Measurements from ENCODE around the gene RASAL2. TPM values are rescaled to one million over a fixed set of nuclear protein-coding genes. Genes with fewer than 3 reads are reported as not detected.

RASAL2 gene
- total and polyA plus RNA-seq, 2 of the 13 experiments (the other 11 are each of a cell fraction or from before 2014, with no cell fraction given): 5.4 to 5.9 TPM

DNA sequence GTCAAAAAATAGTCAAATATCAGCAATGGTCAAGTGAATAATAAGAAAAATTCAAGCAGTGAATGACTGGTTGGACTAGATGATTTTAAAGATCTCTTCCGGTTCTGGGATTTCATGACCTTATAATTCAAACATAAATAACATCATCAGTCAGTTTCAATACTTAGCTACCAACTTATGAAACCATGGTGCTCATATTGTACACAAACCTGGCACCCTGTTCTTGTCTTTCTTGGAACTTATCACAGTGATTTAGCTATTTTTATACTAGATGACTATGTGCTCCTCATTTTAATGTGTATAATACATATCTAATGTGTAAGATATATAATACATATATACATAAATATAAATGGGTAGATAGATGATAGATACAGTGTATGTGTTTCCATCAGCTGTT lies 245.9 kb downstream of the RASAL2 start (continued):
- TF ChIP-seq STAG1 (CRISPR knock-in tag; IDR thresholded peaks at IDR 0.05): no peak
- TF ChIP-seq NFRKB (IDR thresholded peaks at IDR 0.05): no peak
- TF ChIP-seq, protein P1, sequence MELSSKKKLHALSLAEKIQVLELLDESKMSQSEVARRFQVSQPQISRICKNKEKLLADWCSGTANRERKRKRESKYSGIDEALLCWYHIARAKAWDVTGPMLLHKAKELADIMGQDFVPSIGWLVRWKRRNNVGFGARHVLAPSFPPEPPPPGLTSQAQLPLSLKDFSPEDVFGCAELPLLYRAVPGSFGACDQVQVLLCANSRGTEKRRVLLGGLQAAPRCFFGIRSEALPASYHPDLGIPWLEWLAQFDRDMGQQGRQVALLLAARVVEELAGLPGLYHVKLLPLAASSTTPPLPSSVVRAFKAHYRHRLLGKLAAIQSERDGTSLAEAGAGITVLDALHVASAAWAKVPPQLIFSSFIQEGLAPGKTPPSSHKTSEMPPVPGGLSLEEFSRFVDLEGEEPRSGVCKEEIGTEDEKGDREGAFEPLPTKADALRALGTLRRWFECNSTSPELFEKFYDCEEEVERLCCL (CRISPR knock-in tag; IDR thresholded peaks at IDR 0.05; ENCODE audit: borderline replicate concordance): no peak
- TF ChIP-seq KDM4B (CRISPR knock-in tag; IDR thresholded peaks at IDR 0.05): no peak
- no peak for TF ChIP-seq PHB2 (IDR thresholded peaks at IDR 0.05; ENCODE audit: partially characterized antibody)
- TF ChIP-seq, protein P2, sequence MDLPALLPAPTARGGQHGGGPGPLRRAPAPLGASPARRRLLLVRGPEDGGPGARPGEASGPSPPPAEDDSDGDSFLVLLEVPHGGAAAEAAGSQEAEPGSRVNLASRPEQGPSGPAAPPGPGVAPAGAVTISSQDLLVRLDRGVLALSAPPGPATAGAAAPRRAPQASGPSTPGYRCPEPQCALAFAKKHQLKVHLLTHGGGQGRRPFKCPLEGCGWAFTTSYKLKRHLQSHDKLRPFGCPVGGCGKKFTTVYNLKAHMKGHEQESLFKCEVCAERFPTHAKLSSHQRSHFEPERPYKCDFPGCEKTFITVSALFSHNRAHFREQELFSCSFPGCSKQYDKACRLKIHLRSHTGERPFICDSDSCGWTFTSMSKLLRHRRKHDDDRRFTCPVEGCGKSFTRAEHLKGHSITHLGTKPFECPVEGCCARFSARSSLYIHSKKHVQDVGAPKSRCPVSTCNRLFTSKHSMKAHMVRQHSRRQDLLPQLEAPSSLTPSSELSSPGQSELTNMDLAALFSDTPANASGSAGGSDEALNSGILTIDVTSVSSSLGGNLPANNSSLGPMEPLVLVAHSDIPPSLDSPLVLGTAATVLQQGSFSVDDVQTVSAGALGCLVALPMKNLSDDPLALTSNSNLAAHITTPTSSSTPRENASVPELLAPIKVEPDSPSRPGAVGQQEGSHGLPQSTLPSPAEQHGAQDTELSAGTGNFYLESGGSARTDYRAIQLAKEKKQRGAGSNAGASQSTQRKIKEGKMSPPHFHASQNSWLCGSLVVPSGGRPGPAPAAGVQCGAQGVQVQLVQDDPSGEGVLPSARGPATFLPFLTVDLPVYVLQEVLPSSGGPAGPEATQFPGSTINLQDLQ (CRISPR knock-in tag; IDR thresholded peaks at IDR 0.05): no peak
- TF ChIP-seq ZNF549 (CRISPR knock-in tag; IDR thresholded peaks at IDR 0.05): no peak
- TF ChIP-seq GABPB1 (CRISPR knock-in tag; IDR thresholded peaks at IDR 0.05): no peak
- TF ChIP-seq, protein P3, sequence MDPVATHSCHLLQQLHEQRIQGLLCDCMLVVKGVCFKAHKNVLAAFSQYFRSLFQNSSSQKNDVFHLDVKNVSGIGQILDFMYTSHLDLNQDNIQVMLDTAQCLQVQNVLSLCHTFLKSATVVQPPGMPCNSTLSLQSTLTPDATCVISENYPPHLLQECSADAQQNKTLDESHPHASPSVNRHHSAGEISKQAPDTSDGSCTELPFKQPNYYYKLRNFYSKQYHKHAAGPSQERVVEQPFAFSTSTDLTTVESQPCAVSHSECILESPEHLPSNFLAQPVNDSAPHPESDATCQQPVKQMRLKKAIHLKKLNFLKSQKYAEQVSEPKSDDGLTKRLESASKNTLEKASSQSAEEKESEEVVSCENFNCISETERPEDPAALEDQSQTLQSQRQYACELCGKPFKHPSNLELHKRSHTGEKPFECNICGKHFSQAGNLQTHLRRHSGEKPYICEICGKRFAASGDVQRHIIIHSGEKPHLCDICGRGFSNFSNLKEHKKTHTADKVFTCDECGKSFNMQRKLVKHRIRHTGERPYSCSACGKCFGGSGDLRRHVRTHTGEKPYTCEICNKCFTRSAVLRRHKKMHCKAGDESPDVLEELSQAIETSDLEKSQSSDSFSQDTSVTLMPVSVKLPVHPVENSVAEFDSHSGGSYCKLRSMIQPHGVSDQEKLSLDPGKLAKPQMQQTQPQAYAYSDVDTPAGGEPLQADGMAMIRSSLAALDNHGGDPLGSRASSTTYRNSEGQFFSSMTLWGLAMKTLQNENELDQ (CRISPR knock-in tag; IDR thresholded peaks at IDR 0.05; ENCODE audit: borderline replicate concordance): no peak
- TF ChIP-seq SPEN (CRISPR knock-in tag; IDR thresholded peaks at IDR 0.05; ENCODE audit: low read depth): no peak

Measured in HepG2 (cell line).